Activated CD4-positive, alpha-beta T cell treated with anti-CD3 and anti-CD28 coated beads, Interleukin-2, amount 10 ng/mL, durations not matched to agents 7 days and 5 days (primary cell): ENCODE data around the gene ATP9B. TPM values are rescaled to one million over a fixed set of nuclear protein-coding genes. Genes with fewer than 3 reads are reported as not detected.
"Not testable (repeated sequence)": the region's sequence is repeated elsewhere in the genome, so short reads cannot be mapped to it uniquely, and the experiment has no call there.

ENCODE experiments used
- CTCF ChIA-PET: fragments of 350-600 bp; sonication (Branson Sonifier 250); formaldehyde crosslinking; loops from one replicate; lab custom pipeline; 2021; ENCODE audit warnings: antibody characterized with exemption; lab: Charles Lee
- POLR2A ChIA-PET: fragments of 350-600 bp; sonication (Branson Sonifier 250); formaldehyde crosslinking; loops from one replicate; lab custom pipeline; 2021; ENCODE audit warnings: antibody characterized with exemption; lab: Charles Lee
- DNase-seq: peaks from one replicate; pipeline ENCODE4 v3.0.0-alpha.2; 2020
- H3K27ac Mint-ChIP-seq: one replicate; pipeline ENCODE4 v1.8.0; 2021; ENCODE audit warnings: mild to moderate bottlenecking, moderate library complexity, mixed read lengths
- H3K27me3 Mint-ChIP-seq: one replicate; pipeline ENCODE4 v1.8.0; 2021; ENCODE audit warnings: mixed read lengths
- H3K36me3 Mint-ChIP-seq: one replicate; pipeline ENCODE4 v1.8.0; 2021; ENCODE audit warnings: low read depth, mixed read lengths
- H3K4me1 Mint-ChIP-seq: one replicate; pipeline ENCODE4 v1.8.0; 2021; ENCODE audit warnings: mixed read lengths
- H3K4me3 Mint-ChIP-seq: one replicate; pipeline ENCODE4 v1.8.0; 2021; ENCODE audit warnings: mild to moderate bottlenecking, moderate library complexity, mixed read lengths
- H3K9me3 Mint-ChIP-seq: one replicate; pipeline ENCODE4 v1.8.0; 2021; ENCODE audit warnings: mixed read lengths
- total RNA-seq, 2 experiments: library from RNA; stranded (reverse); gene quantifications; one replicate each; pipeline ENCODE4 v1.2.3, GENCODE V29; 2021

Gene ATP9B
- total RNA-seq, 2 experiments from 2014 or later: 29.8 to 30.5 TPM

GRCh38 chr18:79272916-79273315 is 203.7 kb downstream of the ATP9B start:
- Mint-ChIP-seq H3K27ac (no peak overlapping the region), H3K27me3 (no peaks in the 10 kb centered on the region), H3K9me3 (no peaks in the 10 kb centered on the region), H3K4me3 (no peak overlapping the region), H3K36me3 (peaks cover 18% of the 10 kb centered on the region), H3K4me1 (peaks cover 17% of the 10 kb centered on the region)
- ChIA-PET CTCF (no interaction called here), POLR2A (no interaction called here)
- DNase-seq: no peak

- ChIA-PET POLR2A (no interaction called here), CTCF (interaction anchor here (1.0 to 1.8 kb wide), 2 partner anchors 13 to 25 kb away, joined by 3 read pairs; no protein-coding TSS in a partner anchor)
- Mint-ChIP-seq H3K4me3 (no peak overlapping the region), H3K27ac (no peak overlapping the region), H3K9me3 (no peaks in the 10 kb centered on the region), H3K36me3 (peaks cover 21% of the 10 kb centered on the region), H3K4me1 (peaks cover 17% of the 10 kb centered on the region), H3K27me3 (no peaks in the 10 kb centered on the region)
- no peak for DNase-seq
Observed at GRCh38 chr18:79274823-79275222, 205.6 kb downstream of the ATP9B start.

- DNase-seq: no peak
- Mint-ChIP-seq H3K36me3 (peaks cover 21% of the 10 kb centered on the region), H3K4me1 (peaks cover 17% of the 10 kb centered on the region), H3K27ac (no peak overlapping the region), H3K27me3 (no peaks in the 10 kb centered on the region), H3K9me3 (no peaks in the 10 kb centered on the region), H3K4me3 (no peak overlapping the region)
- ChIA-PET POLR2A (no interaction called here), CTCF (interaction anchor here (1.8 kb wide), 1 partner anchor 24 kb away, joined by 3 read pairs; no protein-coding TSS in a partner anchor)
Observed at GRCh38 chr18:79275461-79275860, 206.3 kb downstream of the ATP9B start.

GRCh38 chr18:79275992-79276391 is 206.8 kb downstream of the ATP9B start:
- H3K4me1 Mint-ChIP-seq: peaks cover 17% of the 10 kb centered on the region
- H3K9me3 Mint-ChIP-seq: no peaks in the 10 kb centered on the region
- CTCF ChIA-PET: interaction anchor here (1.8 kb wide), 1 partner anchor 24 kb away, joined by 3 read pairs; no protein-coding TSS in a partner anchor

GRCh38 chr18:79278896-79279295 is 209.7 kb downstream of the ATP9B start:
- POLR2A ChIA-PET: no interaction called here
- no peak overlapping the region for H3K4me3 Mint-ChIP-seq
- no peak overlapping the region for H3K27ac Mint-ChIP-seq
- CTCF ChIA-PET: no interaction called here
- H3K36me3 Mint-ChIP-seq: peaks cover 14% of the 10 kb centered on the region
- H3K4me1 Mint-ChIP-seq: peaks cover 17% of the 10 kb centered on the region
- no peak for DNase-seq
- H3K27me3 Mint-ChIP-seq: no peaks in the 10 kb centered on the region
- H3K9me3 Mint-ChIP-seq: no peaks in the 10 kb centered on the region

More at GRCh38 chr18:79275992-79276391, 206.8 kb downstream of the ATP9B start:
- H3K4me3 Mint-ChIP-seq: no peak overlapping the region
- no peaks in the 10 kb centered on the region for H3K27me3 Mint-ChIP-seq
- DNase-seq: no peak
- peaks cover 17% of the 10 kb centered on the region for H3K36me3 Mint-ChIP-seq
- POLR2A ChIA-PET: no interaction called here
- H3K27ac Mint-ChIP-seq: no peak overlapping the region

GRCh38 chr18:79283131-79283810 is 214.1 kb downstream of the ATP9B start:
- CTCF ChIA-PET: no interaction called here
- no peak for DNase-seq
- H3K9me3 Mint-ChIP-seq: peaks cover 3% of the 10 kb centered on the region

GRCh38 chr18:79283929-79284328 is 214.7 kb downstream of the ATP9B start:
- Mint-ChIP-seq H3K27ac (no peak overlapping the region), H3K36me3 (peaks cover 12% of the 10 kb centered on the region), H3K4me3 (no peak overlapping the region), H3K4me1 (no peaks in the 10 kb centered on the region), H3K9me3 (peaks cover 3% of the 10 kb centered on the region), H3K27me3 (no peaks in the 10 kb centered on the region)
- ChIA-PET POLR2A (no interaction called here), CTCF (no interaction called here)
- DNase-seq: no peak

More at GRCh38 chr18:79283131-79283810, 214.1 kb downstream of the ATP9B start:
- POLR2A ChIA-PET: no interaction called here
- Mint-ChIP-seq H3K4me1 (no peaks in the 10 kb centered on the region), H3K4me3 (no peak overlapping the region), H3K27ac (no peak overlapping the region), H3K36me3 (peaks cover 13% of the 10 kb centered on the region), H3K27me3 (no peaks in the 10 kb centered on the region)

- CTCF ChIA-PET, H3K4me3 Mint-ChIP-seq, H3K4me1 Mint-ChIP-seq, H3K9me3 Mint-ChIP-seq, H3K27ac Mint-ChIP-seq, H3K27me3 Mint-ChIP-seq, DNase-seq, POLR2A ChIA-PET: not testable (repeated sequence)
- H3K36me3 Mint-ChIP-seq: peaks cover 17% of the 10 kb centered on the region
Observed at GRCh38 chr18:79285191-79285590, 216.0 kb downstream of the ATP9B start.

- H3K9me3 Mint-ChIP-seq: not testable (repeated sequence)
Observed at GRCh38 chr18:79290409-79290808, 221.2 kb downstream of the ATP9B start.

GRCh38 chr18:79290876-79291275 is 221.7 kb downstream of the ATP9B start:
- Mint-ChIP-seq H3K4me3 (no peak overlapping the region), H3K27ac (no peak overlapping the region), H3K9me3 (peaks cover 3% of the 10 kb centered on the region), H3K4me1 (peaks cover 8% of the 10 kb centered on the region), H3K36me3 (peaks cover 10% of the 10 kb centered on the region), H3K27me3 (no peaks in the 10 kb centered on the region)
- ChIA-PET CTCF (no interaction called here), POLR2A (no interaction called here)
- no peak for DNase-seq

More at GRCh38 chr18:79290409-79290808, 221.2 kb downstream of the ATP9B start:
- H3K4me1 Mint-ChIP-seq, H3K4me3 Mint-ChIP-seq, DNase-seq, CTCF ChIA-PET, H3K27me3 Mint-ChIP-seq, H3K27ac Mint-ChIP-seq, POLR2A ChIA-PET: not testable (repeated sequence)
- peaks cover 10% of the 10 kb centered on the region for H3K36me3 Mint-ChIP-seq

GRCh38 chr18:79294235-79294634 is 225.0 kb downstream of the ATP9B start:
- no peaks in the 10 kb centered on the region for H3K27me3 Mint-ChIP-seq
- H3K4me3 Mint-ChIP-seq: no peak overlapping the region
- POLR2A ChIA-PET: no interaction called here
- H3K27ac Mint-ChIP-seq: no peak overlapping the region
- H3K9me3 Mint-ChIP-seq: peaks cover under 1% of the 10 kb centered on the region
- CTCF ChIA-PET: no interaction called here
- H3K4me1 Mint-ChIP-seq: peaks cover 8% of the 10 kb centered on the region
- DNase-seq: no peak
- H3K36me3 Mint-ChIP-seq: peaks cover 7% of the 10 kb centered on the region

GRCh38 chr18:79299272-79299671 is 230.1 kb downstream of the ATP9B start:
- Mint-ChIP-seq H3K4me3 (no peak overlapping the region), H3K4me1 (no peaks in the 10 kb centered on the region), H3K27ac (no peak overlapping the region), H3K36me3 (no peaks in the 10 kb centered on the region), H3K9me3 (no peaks in the 10 kb centered on the region), H3K27me3 (no peaks in the 10 kb centered on the region)
- DNase-seq: no peak
- CTCF ChIA-PET: interaction anchor here (1.2 kb wide), 1 partner anchor 24 kb away, joined by 3 read pairs; no protein-coding TSS in a partner anchor
- POLR2A ChIA-PET: no interaction called here

- Mint-ChIP-seq H3K4me1 (no peaks in the 10 kb centered on the region), H3K9me3 (no peaks in the 10 kb centered on the region), H3K4me3 (no peak overlapping the region), H3K27ac (no peak overlapping the region), H3K36me3 (peaks cover 2% of the 10 kb centered on the region), H3K27me3 (no peaks in the 10 kb centered on the region)
- ChIA-PET CTCF (interaction anchor here (1.2 kb wide), 1 partner anchor 24 kb away, joined by 3 read pairs; no protein-coding TSS in a partner anchor), POLR2A (no interaction called here)
- DNase-seq: no peak
Observed at GRCh38 chr18:79299711-79300110, 230.5 kb downstream of the ATP9B start.
